ENCODE results near the gene FAM114A1.

GRCh38 chr4:38920677-38921076, 53.1 kb downstream of the FAM114A1 start:
- TF ChIP-seq CTCF (IDR thresholded peaks at IDR 0.05; ENCODE audit: insufficient read depth, low read depth, low read length) (no peak), EZH2 (IDR thresholded peaks at IDR 0.05; ENCODE audit: insufficient read depth, low read length) (no peak)
